GM12878 (cell line): Measurements from ENCODE around the gene RBKS. TPM values are rescaled to one million over a fixed set of nuclear protein-coding genes. Genes with fewer than 3 reads are reported as not detected.

Source experiments
- ATAC-seq: fragments of 200-7000 bp; cut with Tn5 transposase; 3 replicates; pipeline ENCODE4 v1.9.1; 2020; ENCODE audit warnings: mild to moderate bottlenecking, moderate library complexity
- BruUV-seq: library from RNA; stranded (reverse); fragments of 400-500 nt; replicated peaks from 2 replicates; lab custom pipeline; 2021; lab: Mats Ljungman, UMichigan
- CTCF ChIA-PET: fragments of 300-600 bp; sonication (Branson Sonifier 250); formaldehyde crosslinking; extraction: SDS; loops from one replicate; lab custom pipeline; 2021; ENCODE audit warnings: inconsistent platforms; lab: Yijun Ruan, JAX
- POLR2A ChIA-PET: fragments of 350-600 bp; formaldehyde crosslinking; extraction: SDS; loops from one replicate; lab custom pipeline; 2021; ENCODE audit warnings: inconsistent platforms; lab: Charles Lee
- RAD21 ChIA-PET: fragments of 300-600 bp; sonication (Branson Sonifier 250); formaldehyde crosslinking; loops from one replicate; lab custom pipeline; 2023; ENCODE audit warnings: antibody characterized with exemption; ENCODE audit not compliant: unreplicated experiment; lab: Charles Lee
- SMC1A ChIA-PET: fragments of 300-600 bp; sonication (Branson Sonifier 250); formaldehyde crosslinking; loops from one replicate; lab custom pipeline; 2023; ENCODE audit not compliant: unreplicated experiment, uncharacterized antibody; lab: Charles Lee
- DNase-seq: peaks from one replicate; pipeline ENCODE4 v3.0.0-alpha.2; 2011; ENCODE audit warnings: low read depth, low spot score
- FAIRE-seq: peaks from 3 replicates; lab custom pipeline; 2011; peaks lifted over from hg19 to GRCh38; lab: Jason Lieb, UNC
- H2AFZ ChIP-seq: 2 replicates; pipeline ENCODE4 v1.6.0; 2011; ENCODE audit warnings: low read depth, low read length, control low read depth; ENCODE audit not compliant: control insufficient read depth
- H3K27ac ChIP-seq: 2 replicates; pipeline ENCODE4 v1.5.1; 2011; ENCODE audit warnings: control low read depth; ENCODE audit not compliant: control insufficient read depth, insufficient read depth
- H3K27me3 ChIP-seq, 2 experiments: replicated peaks in 1 of 2; 2 replicates each; pipeline versions ENCODE4 v1.6.0 to v1.6.1; 2011; ENCODE audit warnings: low read length in 1 of 2; ENCODE audit not compliant: control insufficient read depth in 2 of 2, insufficient read depth in 2 of 2
- H3K36me3 ChIP-seq, 2 experiments: 2 replicates each; pipeline ENCODE4 v1.5.1; 2011; ENCODE audit warnings: low read length in 1 of 2; ENCODE audit not compliant: control insufficient read depth in 2 of 2, insufficient read depth in 2 of 2
- H3K4me1 ChIP-seq: 2 replicates; pipeline ENCODE4 v1.6.1; 2011; ENCODE audit warnings: mild to moderate bottlenecking, low read length, moderate library complexity, mixed read lengths; ENCODE audit not compliant: control insufficient read depth, insufficient read depth
- H3K4me2 ChIP-seq: 2 replicates; pipeline ENCODE4 v1.6.0; 2011; ENCODE audit warnings: control low read depth; ENCODE audit not compliant: control insufficient read depth, insufficient read depth
- H3K4me3 ChIP-seq: fragments of 200-600 bp; sonication (generic); 2 replicates; pipeline ENCODE4 v1.5.1; 2016
- H3K79me2 ChIP-seq: 2 replicates; pipeline ENCODE4 v1.6.0; 2011; ENCODE audit warnings: low read length; ENCODE audit not compliant: control insufficient read depth, insufficient read depth
- H3K9ac ChIP-seq: 2 replicates; pipeline ENCODE4 v1.8.0; 2011; ENCODE audit warnings: low read length, control low read depth, mixed read lengths; ENCODE audit not compliant: control insufficient read depth, insufficient read depth
- H3K9me3 ChIP-seq: replicated peaks from 3 replicates; pipeline ENCODE4 v1.5.1; 2011; ENCODE audit warnings: mild to moderate bottlenecking, low read length; ENCODE audit not compliant: control insufficient read depth, insufficient read depth
- H4K20me1 ChIP-seq: 2 replicates; pipeline ENCODE4 v1.6.0; 2011; ENCODE audit not compliant: control insufficient read depth, insufficient read depth
- BACH1 ChIP-seq: fragments of 450-650 bp; IDR thresholded peaks from 2 replicates; pipeline ENCODE4 v1.6.1; 2017; ENCODE audit warnings: mild to moderate bottlenecking, borderline replicate concordance
- CEBPB ChIP-seq, 2 experiments: fragments of 150-350 bp in 1 of 2; IDR thresholded peaks; 2 replicates each; pipeline ENCODE4 v1.6.1; 2012 to 2014; ENCODE audit warnings: low read depth in 2 of 2, low read length in 2 of 2, borderline replicate concordance in 1 of 2, inconsistent platforms in 1 of 2
- EGR1 ChIP-seq, 2 experiments: IDR thresholded peaks; 1 replicate in 1 of 2; 2 replicates in 1 of 2; pipeline ENCODE4 v1.6.1; 2011 to 2012; ENCODE audit warnings: low read depth in 2 of 2, low read length in 2 of 2, borderline replicate concordance in 1 of 2, mild to moderate bottlenecking in 1 of 2, moderate library complexity in 1 of 2
- ETV6 ChIP-seq, 2 experiments: fragments of 450-650 bp in 1 of 2; IDR thresholded peaks in 1 of 2; conservative IDR thresholded peaks in 1 of 2; 2 replicates each; pipeline ENCODE4 v1.6.1; 2014; ENCODE audit warnings: antibody characterized with exemption in 1 of 2, borderline replicate concordance in 1 of 2, low read depth in 1 of 2, mild to moderate bottlenecking in 1 of 2, moderate library complexity in 1 of 2
- KDM1A ChIP-seq: fragments of 200-600 bp; sonication (generic); IDR thresholded peaks from 2 replicates; pipeline ENCODE4 v1.6.1; 2016; ENCODE audit warnings: borderline replicate concordance
- MEF2B ChIP-seq: fragments of 450-650 bp; IDR thresholded peaks from 2 replicates; pipeline ENCODE4 v1.6.1; 2018; ENCODE audit warnings: mild to moderate bottlenecking, moderate library complexity; ENCODE audit not compliant: partially characterized antibody, poor library complexity, severe bottlenecking
- MXI1 ChIP-seq: fragments of 150-350 bp; IDR thresholded peaks from 2 replicates; pipeline ENCODE4 v1.6.1; 2011; ENCODE audit warnings: low read depth, mild to moderate bottlenecking, inconsistent platforms, low read length, improper control_type of control experiment
- NR2C2 ChIP-seq: IDR thresholded peaks from 2 replicates; pipeline ENCODE4 v1.6.1; 2011; ENCODE audit warnings: borderline replicate concordance, low read depth; ENCODE audit not compliant: control insufficient read depth, insufficient read length
- PAX5 ChIP-seq: IDR thresholded peaks from 2 replicates; pipeline ENCODE4 v1.6.1; 2011; ENCODE audit warnings: low read depth, low read length, borderline replicate concordance
- PAX8 ChIP-seq: fragments of 450-650 bp; IDR thresholded peaks from 2 replicates; pipeline ENCODE4 v1.6.1; 2017; ENCODE audit warnings: mild to moderate bottlenecking, moderate library complexity
- RELB ChIP-seq: fragments of 450-650 bp; IDR thresholded peaks from 2 replicates; pipeline ENCODE4 v1.6.1; 2017; ENCODE audit warnings: low read depth, mild to moderate bottlenecking, moderate library complexity
- SMAD5 ChIP-seq: IDR thresholded peaks from 2 replicates; pipeline ENCODE4 v1.6.1; 2016; ENCODE audit warnings: antibody characterized with exemption, low read depth
- ZNF217 ChIP-seq: fragments of 450-650 bp; IDR thresholded peaks from 2 replicates; pipeline ENCODE4 v1.6.1; 2017; ENCODE audit warnings: antibody characterized with exemption, mild to moderate bottlenecking
- WGBS: methylation state at CpG from one replicate; pipeline ENCODE4 v1.1.6; 2016; ENCODE audit warnings: low lambda C conversion rate; ENCODE audit not compliant: insufficient replicate concordance, insufficient coverage; ENCODE audit errors: missing lambda C conversion rate; 5-methylcytosine and 5-hydroxymethylcytosine counted together
- in situ Hi-C: fragments of 300-500 bp; cut with MboI; formaldehyde crosslinking; loops from 9 replicates; pipeline ENCODE4 v1.14.3; 2018; ENCODE audit warnings: mixed read lengths
- intact Hi-C: fragments of 100-400 bp; cut with micrococcal nuclease; formaldehyde crosslinking; loops from one replicate; pipeline ENCODE4 v1.14.2; 2022; ENCODE audit not compliant: unreplicated experiment
- polyA plus RNA-seq, 11 experiments: library from polyadenylated mRNA; depleted of rRNA in 4 of 11; unstranded in 6 of 11; stranded (reverse) in 5 of 11; fragments of >200 nt; fragmentation: Nextera tagmentation in 4 of 11; fragmentation: Illumina TruSeq in 1 of 11; extraction: Ambion mirVana in 4 of 11; extraction: Trizol in 1 of 11; gene quantifications; 1 replicate in 1 of 11; 2 replicates in 10 of 11; pipeline versions ENCODE4 v1.2.1 to v1.2.3, GENCODE V29; 2011 to 2016; ENCODE audit warnings: inconsistent platforms in 2 of 11, missing spikeins in 2 of 11, low read depth in 1 of 11
- total RNA-seq, 4 experiments: library from RNA; depleted of rRNA in 3 of 4; stranded (reverse); fragments of >200 nt in 3 of 4; fragmentation: Illumina TruSeq in 1 of 4; extraction: Trizol in 1 of 4; gene quantifications; 2 replicates each; pipeline versions ENCODE4 v1.2.1 to v1.2.3, GENCODE V29; 2013 to 2021
- TF ChIP-seq, protein P1 (sequence below): IDR thresholded peaks from 2 replicates; pipeline ENCODE4 v1.6.1; 2011; ENCODE audit warnings: mild to moderate bottlenecking, low read depth, low read length, moderate library complexity; ENCODE audit not compliant: insufficient replicate concordance
- TF ChIP-seq, protein P2 (sequence below): fragments of 450-650 bp; formaldehyde crosslinking; IDR thresholded peaks from 2 replicates; pipeline ENCODE4 v1.4.0; 2022; ENCODE audit warnings: mild to moderate bottlenecking, moderate library complexity

RBKS gene
- total and polyA plus RNA-seq, 10 of the 15 experiments (the other 5 are each of a cell fraction or from before 2014, with no cell fraction given) = 0.39 to 1.8 (median 1.0) TPM

DNA sequence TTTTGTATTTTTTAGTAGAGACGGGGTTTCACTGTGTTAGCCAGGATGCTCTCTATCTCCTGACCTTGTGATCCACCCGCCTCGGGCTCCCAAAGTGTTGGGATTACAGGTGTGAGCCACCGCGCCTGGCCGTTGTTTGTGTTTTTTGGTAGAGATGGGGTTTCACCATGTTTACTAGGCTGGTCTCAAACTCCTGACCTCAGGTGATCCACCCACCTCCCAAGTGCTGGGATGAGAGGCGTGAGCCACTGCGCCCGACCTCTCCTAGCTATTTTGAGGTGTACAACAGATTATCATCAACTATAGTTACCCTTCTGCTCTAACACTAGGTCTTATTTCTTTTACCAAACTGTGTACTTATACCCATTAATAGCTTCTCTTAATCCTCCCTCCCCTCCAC, 147.6 kb downstream of the RBKS start:
- FAIRE-seq (no peak), ATAC-seq (no peak), DNase-seq (no peak)
- no peak overlapping the region for H3K27ac ChIP-seq
- H3K4me2 ChIP-seq = no peak overlapping the region
- H3K9me3 ChIP-seq = no peaks in the 10 kb centered on the region
- no peak overlapping the region for H3K4me3 ChIP-seq
- POLR2A ChIA-PET = no interaction called here
- H3K79me2 ChIP-seq = no peaks in the 10 kb centered on the region
- no peaks in the 10 kb centered on the region for H3K4me1 ChIP-seq
- 82% methylated on average over 9 of the region's 9 CpGs for WGBS
- RAD21 ChIA-PET = no interaction called here
- peaks cover 0 to 2% of the 10 kb centered on the region in 2 experiments; a peak in 1 of 4 replicates for H3K27me3 ChIP-seq
- no peak overlapping the region for H3K9ac ChIP-seq
- no peaks in the 10 kb centered on the region for H3K36me3 ChIP-seq
- BruUV-seq = no TSS peak
- H2AFZ ChIP-seq = no peak overlapping the region
- CTCF ChIA-PET = no interaction called here
- H4K20me1 ChIP-seq = no peaks in the 10 kb centered on the region
- SMC1A ChIA-PET = no interaction called here
- in situ Hi-C loops = no loop called here
- TF ChIP-seq KDM1A (no peak), EGR1 (IDR thresholded peaks at IDR 0.05; ENCODE audit: borderline replicate concordance in 1 of 2, low read depth in 2 of 2, low read length in 2 of 2) (no peak), BACH1 (no peak), MEF2B (no peak), CEBPB (IDR thresholded peaks at IDR 0.05; ENCODE audit: borderline replicate concordance in 1 of 2, low read depth in 2 of 2, low read length in 2 of 2) (no peak), RELB (no peak), SMAD5 (no peak), PAX8 (no peak), ZNF217 (no peak), PAX5 (no peak), MXI1 (no peak), NR2C2 (no peak), ETV6 (conservative IDR thresholded peaks at IDR 0.05 in 1 of 2, IDR thresholded peaks at IDR 0.05 in 1 of 2; ENCODE audit: borderline replicate concordance in 1 of 2, low read depth in 1 of 2) (no peak)
- TF ChIP-seq, protein P1, sequence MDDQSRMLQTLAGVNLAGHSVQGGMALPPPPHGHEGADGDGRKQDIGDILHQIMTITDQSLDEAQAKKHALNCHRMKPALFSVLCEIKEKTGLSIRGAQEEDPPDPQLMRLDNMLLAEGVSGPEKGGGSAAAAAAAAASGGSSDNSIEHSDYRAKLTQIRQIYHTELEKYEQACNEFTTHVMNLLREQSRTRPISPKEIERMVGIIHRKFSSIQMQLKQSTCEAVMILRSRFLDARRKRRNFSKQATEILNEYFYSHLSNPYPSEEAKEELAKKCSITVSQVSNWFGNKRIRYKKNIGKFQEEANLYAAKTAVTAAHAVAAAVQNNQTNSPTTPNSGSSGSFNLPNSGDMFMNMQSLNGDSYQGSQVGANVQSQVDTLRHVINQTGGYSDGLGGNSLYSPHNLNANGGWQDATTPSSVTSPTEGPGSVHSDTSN = no peak
- TF ChIP-seq, protein P2, sequence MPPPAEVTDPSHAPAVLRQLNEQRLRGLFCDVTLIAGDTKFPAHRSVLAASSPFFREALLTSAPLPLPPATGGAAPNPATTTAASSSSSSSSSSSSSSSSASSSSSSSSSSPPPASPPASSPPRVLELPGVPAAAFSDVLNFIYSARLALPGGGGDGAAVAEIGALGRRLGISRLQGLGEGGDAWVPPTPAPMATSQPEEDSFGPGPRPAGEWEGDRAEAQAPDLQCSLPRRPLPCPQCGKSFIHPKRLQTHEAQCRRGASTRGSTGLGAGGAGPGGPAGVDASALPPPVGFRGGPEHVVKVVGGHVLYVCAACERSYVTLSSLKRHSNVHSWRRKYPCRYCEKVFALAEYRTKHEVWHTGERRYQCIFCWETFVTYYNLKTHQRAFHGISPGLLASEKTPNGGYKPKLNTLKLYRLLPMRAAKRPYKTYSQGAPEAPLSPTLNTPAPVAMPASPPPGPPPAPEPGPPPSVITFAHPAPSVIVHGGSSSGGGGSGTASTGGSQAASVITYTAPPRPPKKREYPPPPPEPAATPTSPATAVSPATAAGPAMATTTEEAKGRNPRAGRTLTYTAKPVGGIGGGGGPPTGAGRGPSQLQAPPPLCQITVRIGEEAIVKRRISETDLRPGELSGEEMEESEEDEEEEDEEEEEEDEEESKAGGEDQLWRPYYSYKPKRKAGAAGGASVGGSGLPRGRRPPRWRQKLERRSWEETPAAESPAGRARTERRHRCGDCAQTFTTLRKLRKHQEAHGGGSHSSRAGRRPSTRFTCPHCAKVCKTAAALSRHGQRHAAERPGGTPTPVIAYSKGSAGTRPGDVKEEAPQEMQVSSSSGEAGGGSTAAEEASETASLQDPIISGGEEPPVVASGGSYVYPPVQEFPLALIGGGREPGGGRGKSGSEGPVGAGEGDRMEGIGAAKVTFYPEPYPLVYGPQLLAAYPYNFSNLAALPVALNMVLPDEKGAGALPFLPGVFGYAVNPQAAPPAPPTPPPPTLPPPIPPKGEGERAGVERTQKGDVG = no peak
- TF ChIP-seq, all 136 proteins: peak for 0
- intact Hi-C loops = no loop called here
